Measurements from ENCODE around the gene SLC1A2.

SLC1A2 gene

DNA sequence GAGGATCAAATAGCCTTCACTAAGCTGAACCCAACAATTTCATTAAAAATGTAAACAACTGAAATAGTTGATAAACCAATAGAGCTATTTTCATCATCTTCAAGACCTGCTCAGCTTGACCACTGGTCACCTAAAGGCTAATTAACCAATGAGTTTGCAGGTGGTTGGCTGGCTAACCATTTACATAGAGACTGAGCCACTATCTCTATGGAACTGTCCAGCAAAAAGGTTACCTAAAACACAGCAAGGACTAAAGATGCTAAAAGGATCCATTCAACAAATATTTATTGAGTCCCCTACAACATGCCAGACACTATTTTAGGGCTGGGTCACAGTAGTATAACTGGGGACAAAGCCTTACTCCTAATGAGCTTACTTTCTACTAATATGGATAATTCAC is 156.6 kb downstream of the SLC1A2 start:
- DNase-seq: no peak

- DNase-seq: no peak
Observed at GRCh38 chr11:35262056-35262455, 157.3 kb downstream of the SLC1A2 start.

GRCh38 chr11:35261197-35261596 is 158.2 kb downstream of the SLC1A2 start:
- no peak for DNase-seq

GRCh38 chr11:35260342-35260985 is 158.9 kb downstream of the SLC1A2 start:
- DNase-seq: no peak

- DNase-seq: no peak
Observed at GRCh38 chr11:35259529-35259928, 159.8 kb downstream of the SLC1A2 start.

DNA sequence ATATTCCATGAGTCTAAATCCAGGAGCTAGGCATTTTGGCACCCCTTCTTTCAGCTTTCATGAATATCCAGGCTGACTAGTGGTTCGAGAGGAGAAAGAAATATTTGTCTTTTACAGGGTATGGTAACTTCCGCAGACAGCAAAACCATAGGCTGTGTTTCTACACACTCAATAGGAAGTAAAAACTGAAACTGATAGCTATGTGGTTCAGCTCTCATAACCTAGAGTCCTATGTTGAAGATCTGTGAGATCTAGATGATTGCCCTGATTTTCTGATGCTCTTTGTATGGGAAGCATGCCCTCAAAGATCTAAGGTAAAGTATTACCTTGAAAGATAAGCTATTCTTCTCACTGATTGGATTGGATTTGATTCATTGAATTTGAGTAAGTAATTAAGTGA is 162.1 kb downstream of the SLC1A2 start:
- no peak for DNase-seq

- no peak for DNase-seq
Observed at GRCh38 chr11:35256296-35256695, 163.1 kb downstream of the SLC1A2 start.

DNA sequence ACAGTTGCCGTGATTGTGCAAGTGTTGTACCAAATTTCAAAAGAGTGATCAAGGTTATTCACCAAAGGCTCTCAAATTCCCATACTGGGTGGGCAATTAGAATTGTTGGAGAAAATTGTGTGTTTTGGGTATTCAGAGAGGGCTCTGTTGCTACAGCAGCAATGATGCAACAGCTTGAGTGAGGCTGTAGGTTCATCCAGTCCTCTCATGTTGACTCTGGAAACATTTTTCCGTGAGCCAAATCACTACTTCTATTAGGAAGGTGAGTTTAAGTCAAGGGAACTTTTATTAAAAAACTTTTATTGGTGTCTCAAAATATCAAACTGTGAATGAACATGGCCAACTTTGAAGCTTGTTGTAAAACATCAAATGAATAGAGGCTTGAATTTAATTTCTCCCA is 163.8 kb downstream of the SLC1A2 start:
- no peak for DNase-seq

- DNase-seq: no peak
Observed at GRCh38 chr11:35253237-35253636, 166.1 kb downstream of the SLC1A2 start.

- DNase-seq: no peak
Observed at GRCh38 chr11:35250621-35251020, 168.7 kb downstream of the SLC1A2 start.

DNA sequence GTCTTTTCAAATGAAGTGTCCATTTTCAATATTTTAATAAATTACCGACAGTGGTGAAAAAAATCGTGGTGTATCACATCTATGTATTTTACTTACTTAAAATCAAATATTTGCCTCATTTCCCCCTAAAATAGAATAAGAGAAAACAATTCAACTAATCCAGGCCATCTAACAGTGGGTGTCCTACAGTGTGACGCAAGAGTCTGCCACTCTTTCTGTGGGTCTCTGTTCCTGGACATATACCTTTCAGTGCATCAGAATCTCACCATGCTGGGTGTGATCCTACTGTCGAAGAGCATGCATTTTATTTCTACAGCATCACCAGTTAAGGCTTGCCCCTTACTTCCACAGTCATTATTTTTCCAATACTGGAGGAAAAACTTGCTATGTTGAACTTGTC is 169.2 kb downstream of the SLC1A2 start:
- DNase-seq: no peak

GRCh38 chr11:35248558-35249323 is 170.6 kb downstream of the SLC1A2 start:
- no peak for DNase-seq

- DNase-seq: no peak
Observed at GRCh38 chr11:35247863-35248262, 171.5 kb downstream of the SLC1A2 start.

- DNase-seq: peak; percentile 57
Observed at GRCh38 chr11:35247428-35247827, 171.9 kb downstream of the SLC1A2 start.

DNA sequence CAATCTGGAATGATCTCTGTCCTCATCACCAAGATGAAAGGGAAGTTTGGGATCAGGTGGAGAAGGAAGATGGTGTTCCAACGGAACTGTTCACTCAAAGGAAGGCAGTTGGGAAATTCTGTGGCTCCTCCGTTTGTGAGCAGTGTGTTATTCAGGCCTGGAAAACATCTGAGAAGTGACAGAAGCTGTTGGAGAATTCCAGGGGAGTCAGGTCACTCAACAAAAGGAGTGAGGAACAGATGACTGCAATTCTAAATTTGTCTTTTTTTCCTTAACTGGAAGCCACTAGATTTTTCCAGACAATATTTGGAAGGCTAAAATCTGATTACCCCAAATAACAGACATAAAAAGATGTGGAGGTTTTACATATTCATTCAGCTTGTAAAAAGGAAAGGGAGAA is 172.6 kb downstream of the SLC1A2 start:
- no peak for DNase-seq

- no peak for DNase-seq
Observed at GRCh38 chr11:35245786-35246185, 173.6 kb downstream of the SLC1A2 start.

- DNase-seq: no peak
Observed at GRCh38 chr11:35245056-35245455, 174.3 kb downstream of the SLC1A2 start.

- no peak for DNase-seq
Observed at GRCh38 chr11:35243774-35244173, 175.6 kb downstream of the SLC1A2 start.

- DNase-seq: no peak
Observed at GRCh38 chr11:35242412-35243242, 176.7 kb downstream of the SLC1A2 start.

DNA sequence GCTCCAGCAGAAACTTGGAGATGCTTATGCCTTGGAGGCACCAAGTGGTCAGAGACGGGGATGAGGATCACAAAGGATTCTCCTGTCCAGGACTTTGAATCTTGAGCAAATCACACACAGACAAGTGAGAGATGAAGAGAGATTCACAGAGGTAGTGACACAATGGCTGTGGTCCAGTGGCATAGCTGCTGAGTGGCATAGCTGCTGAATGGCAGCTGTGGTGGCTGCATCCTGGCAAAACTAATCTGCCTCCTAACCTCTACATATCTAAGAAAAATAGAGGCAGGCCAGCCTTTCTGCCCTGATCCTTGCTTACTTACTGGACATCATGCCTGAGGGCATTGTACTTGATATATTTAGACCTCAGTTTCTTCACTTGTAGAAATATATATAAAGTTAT is 177.8 kb downstream of the SLC1A2 start:
- no peak for DNase-seq

- no peak for DNase-seq
Observed at GRCh38 chr11:35241083-35241482, 178.3 kb downstream of the SLC1A2 start.

GRCh38 chr11:35239471-35240075 is 179.8 kb downstream of the SLC1A2 start:
- DNase-seq: no peak

DNA sequence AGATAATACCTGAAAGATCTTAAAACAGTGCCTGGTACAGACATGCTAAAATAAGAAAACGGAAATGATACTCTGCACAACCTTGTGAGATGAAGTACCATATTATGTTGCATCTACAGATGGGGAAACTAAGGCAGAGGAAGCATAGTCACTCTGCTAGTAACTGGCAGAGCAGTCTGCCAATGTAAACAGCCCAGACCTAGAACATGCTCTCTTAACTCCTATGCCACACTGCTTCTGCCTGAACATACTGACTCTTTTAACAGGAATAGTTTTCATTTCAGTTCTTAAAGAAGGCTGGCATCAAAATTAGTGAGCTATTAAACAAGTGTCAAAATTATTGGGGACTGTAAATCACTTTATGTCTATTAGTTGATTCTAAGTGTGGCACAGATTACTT is 180.5 kb downstream of the SLC1A2 start:
- no peak for DNase-seq
